T-cell (primary cell): ENCODE measurements around the gene PRMT5. TPM values are rescaled to one million over a fixed set of nuclear protein-coding genes. Genes with fewer than 3 reads are reported as not detected.

Experiments used
- ATAC-seq, 4 experiments: fragments of 200-7000 bp in 3 of 4; fragments of 150-1000 bp in 1 of 4; cut with Tn5 transposase; replicated peaks in 1 of 4; 1 replicate in 3 of 4; 2 replicates in 1 of 4; pipeline ENCODE4 v1.10.0; 2021; ENCODE audit warnings: moderate library complexity in 3 of 4, mild to moderate bottlenecking in 2 of 4, moderate number of reproducible peaks in 1 of 4
- CTCF ChIA-PET, 2 donors: fragments of 300-600 bp; sonication (Branson Sonifier 250); formaldehyde crosslinking; loops; one replicate each; lab custom pipeline; 2022; ENCODE audit warnings: antibody characterized with exemption in 2 of 2; lab: Charles Lee
- POLR2A ChIA-PET, 2 donors: fragments of 300-600 bp; sonication (Branson Sonifier 250); formaldehyde crosslinking; loops; one replicate each; lab custom pipeline; 2022; ENCODE audit warnings: antibody characterized with exemption in 2 of 2; lab: Charles Lee
- DNase-seq, 35 experiments: peaks; one replicate each; pipeline versions ENCODE4 v3.0.0 to v3.0.0-alpha.2; 2013 to 2023
- H3K27ac ChIP-seq: one replicate; pipeline ENCODE4 v1.5.1; 2013; ENCODE audit warnings: low read length
- H3K27me3 ChIP-seq, 2 experiments: replicated peaks in 1 of 2; 1 replicate in 1 of 2; 2 replicates in 1 of 2; pipeline versions ENCODE4 v1.6.1 to v1.7.0; 2013; ENCODE audit warnings: low read length in 1 of 2, mixed read lengths in 1 of 2; ENCODE audit not compliant: control insufficient read depth in 2 of 2, insufficient read depth in 2 of 2; ENCODE audit errors: extremely low read depth in 1 of 2
- H3K36me3 ChIP-seq, 2 donors: 1 replicate in 1 of 2; 2 replicates in 1 of 2; pipeline versions ENCODE4 v1.6.1 to v1.7.0; 2013; ENCODE audit warnings: low read length in 1 of 2; ENCODE audit not compliant: control insufficient read depth in 2 of 2, insufficient read depth in 1 of 2; ENCODE audit errors: extremely low read depth in 1 of 2
- H3K4me1 ChIP-seq, 2 experiments: 1 replicate in 1 of 2; 2 replicates in 1 of 2; pipeline versions ENCODE4 v1.6.1 to v1.7.0; 2013; ENCODE audit warnings: low read length in 2 of 2, mixed read lengths in 1 of 2; ENCODE audit not compliant: insufficient read depth in 2 of 2, control insufficient read depth in 1 of 2; ENCODE audit errors: extremely low read depth in 1 of 2
- H3K4me3 ChIP-seq, 2 donors: 1 replicate in 1 of 2; 2 replicates in 1 of 2; pipeline versions ENCODE4 v1.5.1 to v1.7.0; 2013; ENCODE audit warnings: mild to moderate bottlenecking in 2 of 2, low read length in 1 of 2, moderate library complexity in 1 of 2; ENCODE audit not compliant: control insufficient read depth in 1 of 2; ENCODE audit errors: extremely low read depth in 1 of 2
- H3K9me3 ChIP-seq: 2 replicates; pipeline ENCODE4 v1.7.0; 2013
- H3K27ac Mint-ChIP-seq, 2 donors: one replicate each; pipeline ENCODE4 v1.8.0; 2020 to 2021; ENCODE audit warnings: mild to moderate bottlenecking in 2 of 2, mixed read lengths in 2 of 2
- H3K27me3 Mint-ChIP-seq, 2 donors: one replicate each; pipeline ENCODE4 v1.8.0; 2021 to 2022; ENCODE audit warnings: mixed read lengths in 2 of 2
- H3K36me3 Mint-ChIP-seq: one replicate; pipeline ENCODE4 v1.8.0; 2021; ENCODE audit warnings: mixed read lengths
- H3K4me1 Mint-ChIP-seq, 3 donors: one replicate each; pipeline ENCODE4 v1.8.0; 2020 to 2022; ENCODE audit warnings: mixed read lengths in 3 of 3, mild to moderate bottlenecking in 1 of 3
- H3K4me3 Mint-ChIP-seq, 3 donors: one replicate each; pipeline ENCODE4 v1.8.0; 2020 to 2022; ENCODE audit warnings: mild to moderate bottlenecking in 3 of 3, mixed read lengths in 3 of 3, moderate library complexity in 3 of 3
- H3K9me3 Mint-ChIP-seq, 3 donors: one replicate each; pipeline ENCODE4 v1.8.0; 2020 to 2022; ENCODE audit warnings: mixed read lengths in 3 of 3
- WGBS: methylation state at CpG from one replicate; pipeline ENCODE4 v1.1.5; 2013; ENCODE audit warnings: missing lambda C conversion rate; ENCODE audit not compliant: insufficient coverage; 5-methylcytosine and 5-hydroxymethylcytosine counted together
- total RNA-seq, 35 experiments: library from RNA in 6 of 35; stranded (reverse) in 6 of 35; fragments of 120-200 nt in 1 of 35; gene quantifications; one replicate each; pipeline versions ENCODE4 v1.2.1 to v1.2.4 and lab custom pipeline; 2013 to 2026

PRMT5 gene
- total RNA-seq, 5 donors from 2014 or later (not counting 1 experiment from before 2014, with no cell fraction given): 17.7 to 45.3 (median 37.5) TPM

DNA sequence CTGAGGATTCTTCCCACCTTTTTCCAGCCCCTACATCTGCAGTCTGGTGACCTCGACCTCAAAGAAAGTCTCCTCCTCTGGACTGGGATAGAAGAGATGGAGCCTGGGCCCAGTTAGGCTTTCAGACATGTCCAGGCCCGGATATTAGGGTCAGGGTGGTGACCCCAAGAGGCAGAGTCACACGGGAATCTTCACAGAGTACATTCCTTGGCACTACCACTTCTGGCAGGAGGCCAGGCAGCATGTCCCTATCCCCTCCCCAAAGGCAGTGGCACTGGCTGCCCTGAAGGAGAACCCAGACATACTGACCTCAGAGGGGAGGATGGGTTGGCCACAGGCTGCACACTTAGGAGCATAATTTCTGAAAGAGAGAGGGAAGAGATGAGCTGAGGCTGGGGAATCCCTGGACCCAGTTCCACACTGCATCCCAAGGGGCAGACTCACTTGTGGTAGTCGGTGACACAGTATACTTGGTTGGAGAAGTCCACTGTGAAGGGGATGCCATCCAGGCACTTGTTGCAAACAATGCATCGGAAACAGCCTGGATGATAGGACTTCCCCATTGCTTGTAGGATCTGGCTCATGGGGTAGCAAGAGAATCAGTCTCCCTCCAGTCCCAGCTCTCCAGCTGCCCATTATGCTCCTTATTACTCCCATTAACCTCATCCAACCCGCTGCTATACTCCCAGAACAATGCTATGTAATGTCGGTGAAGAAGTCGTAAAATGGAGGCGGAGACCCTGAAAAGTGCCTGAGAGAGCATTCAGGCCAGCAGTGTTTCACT, 45.5 kb upstream of the PRMT5 start:
- peaks cover 0 to 4% of the 10 kb centered on the region in 2 experiments for H3K27me3 ChIP-seq
- Mint-ChIP-seq H3K9me3 (no peaks in the 10 kb centered on the region), H3K27me3 (no peaks in the 10 kb centered on the region), H3K4me3 (no peak overlapping the region), H3K27ac (no peak overlapping the region), H3K36me3 (no peaks in the 10 kb centered on the region), H3K4me1 (peaks cover 2 to 6% (median 3%) of the 10 kb centered on the region in 3 donors)
- no peaks in the 10 kb centered on the region for H3K4me1 ChIP-seq
- CTCF ChIA-PET: interaction anchor here (0.6 to 1.6 kb wide), 4 partner anchors 9 to 83 kb away, joined by 3 to 4 read pairs (median 4); partner anchors contain the start of gene CDH24 (in 1 of the 2)
- DNase-seq (no peak), ATAC-seq (no peak)
- 95% methylated on average over 6 of the region's 9 CpGs for WGBS
- POLR2A ChIA-PET: interaction anchor here in 1 of 2 donors (0.6 to 0.7 kb wide), 2 partner anchors 17 to 115 kb away, joined by 5 to 13 read pairs; no protein-coding TSS in a partner anchor
- no peak overlapping the region for H3K4me3 ChIP-seq
- no peaks in the 10 kb centered on the region for H3K9me3 ChIP-seq
- no peak overlapping the region for H3K27ac ChIP-seq
- H3K36me3 ChIP-seq: peaks cover 0 to 2% of the 10 kb centered on the region in 2 donors

DNA sequence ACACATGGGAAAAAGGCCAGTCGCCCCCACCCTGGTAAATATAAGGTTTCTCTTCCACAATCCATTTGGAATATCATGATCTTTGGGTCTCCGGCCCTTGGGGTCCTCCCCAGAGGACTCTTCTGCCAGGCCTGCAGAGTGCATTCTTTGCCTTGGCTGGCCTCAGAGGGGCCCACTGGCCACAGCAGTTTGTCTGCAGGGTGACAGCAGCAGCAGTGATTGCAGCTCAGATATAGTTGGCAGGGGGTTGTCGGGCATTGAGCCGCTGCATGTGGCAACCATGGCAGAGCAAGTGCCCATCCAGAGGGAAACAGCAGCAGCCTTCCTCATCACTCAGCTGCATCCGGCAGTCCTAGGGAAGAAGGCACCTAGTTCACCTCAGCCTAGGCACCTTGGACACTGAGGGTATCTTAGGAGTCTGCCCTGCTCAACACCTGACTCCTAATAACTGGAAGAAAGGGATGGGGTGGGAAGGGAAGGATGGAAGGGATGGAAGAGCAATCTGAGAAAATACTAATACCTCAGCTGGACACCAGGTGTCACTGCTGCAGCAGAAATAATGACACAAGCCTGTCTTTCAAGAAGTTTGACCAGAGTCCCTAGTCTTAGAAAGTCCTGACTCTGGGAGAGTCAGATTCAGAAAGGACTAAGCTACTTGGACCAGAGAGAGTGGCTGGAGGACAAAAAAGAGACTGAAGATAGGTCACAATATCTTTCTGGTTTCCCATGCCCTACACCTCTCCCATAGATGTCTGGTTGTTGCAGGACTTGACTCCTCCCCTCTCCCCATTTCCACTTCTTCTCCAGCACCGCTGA, 44.2 kb upstream of the PRMT5 start:
- Mint-ChIP-seq H3K4me3 (no peak overlapping the region), H3K27ac (no peak overlapping the region), H3K4me1 (no peaks in the 10 kb centered on the region), H3K27me3 (peaks cover 0 to 2% of the 10 kb centered on the region in 2 donors), H3K36me3 (peaks cover 3% of the 10 kb centered on the region), H3K9me3 (no peaks in the 10 kb centered on the region)
- POLR2A ChIA-PET: interaction anchor here (0.6 kb wide), 2 partner anchors 10 to 15 kb away, joined by 3 to 4 read pairs; no protein-coding TSS in a partner anchor
- H3K4me3 ChIP-seq: no peak overlapping the region
- CTCF ChIA-PET: interaction anchor here (0.5 to 3.7 kb wide), 23 partner anchors 9 to 995 kb away, joined by 3 to 23 read pairs (median 3); partner anchors contain the start of genes AJUBA (in 1 of the 2) and CDH24 (in 1 of the 2)
- no peaks in the 10 kb centered on the region for H3K4me1 ChIP-seq
- no peaks in the 10 kb centered on the region for H3K9me3 ChIP-seq
- H3K27me3 ChIP-seq: peaks cover 0 to 4% of the 10 kb centered on the region in 2 experiments
- ATAC-seq: peak; percentile 39 to 66 (median 60)
- peaks cover 0 to 2% of the 10 kb centered on the region in 2 donors for H3K36me3 ChIP-seq
- DNase-seq: peak in 11 of 35 experiments; percentile 9 to 71 (median 30)
- no peak overlapping the region for H3K27ac ChIP-seq
- 75% methylated on average over 5 of the region's 6 CpGs for WGBS

DNA sequence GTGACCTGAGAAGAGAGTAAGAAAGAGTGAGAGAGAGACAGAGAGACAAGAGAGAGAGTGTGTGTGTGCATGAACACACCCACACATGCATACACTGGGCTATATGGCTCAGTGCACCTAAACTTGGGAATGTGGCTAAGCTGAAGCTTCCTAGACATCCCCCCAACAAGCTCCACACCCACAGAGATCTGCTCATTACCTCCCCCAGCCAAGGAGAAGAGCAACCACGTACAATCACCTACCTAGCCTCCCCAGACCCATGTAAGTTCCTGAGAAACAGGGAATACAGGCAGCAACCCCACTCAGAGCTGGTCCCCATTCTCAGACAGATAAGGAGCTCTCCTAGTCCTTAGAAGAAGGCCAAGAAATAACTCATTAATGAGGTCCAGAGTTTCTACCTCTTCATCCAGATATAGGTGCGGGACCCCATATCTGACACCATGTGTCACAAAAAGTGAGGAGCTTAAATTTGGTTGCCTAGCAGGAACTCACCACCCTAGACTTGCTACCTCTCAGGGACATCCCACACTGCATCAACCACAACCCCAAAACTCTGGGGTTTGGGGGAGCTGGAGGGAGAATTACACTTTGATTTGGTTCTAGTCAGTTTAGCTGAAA, 43.2 kb upstream of the PRMT5 start:
- ChIA-PET POLR2A (interaction anchor here (0.6 kb wide), 2 partner anchors 9 to 14 kb away, joined by 3 to 4 read pairs; no protein-coding TSS in a partner anchor), CTCF (interaction anchor here (0.5 to 3.7 kb wide), 28 partner anchors 9 to 994 kb away, joined by 3 to 23 read pairs (median 3); partner anchors contain the start of genes AJUBA (in 2 of the 2), HAUS4 (in 1 of the 2) and PRMT5 (in 1 of the 2))
- ATAC-seq (no peak), DNase-seq (no peak)
- H3K36me3 Mint-ChIP-seq: peaks cover 3% of the 10 kb centered on the region
- Histone ChIP-seq H3K27me3 (peaks cover 0 to 4% of the 10 kb centered on the region in 2 experiments), H3K4me1 (no peaks in the 10 kb centered on the region), H3K9me3 (no peaks in the 10 kb centered on the region), H3K36me3 (peaks cover 0 to 2% of the 10 kb centered on the region in 2 donors), H3K4me3 (no peak overlapping the region), H3K27ac (no peak overlapping the region)
- peaks cover 0 to 2% of the 10 kb centered on the region in 2 donors for H3K27me3 Mint-ChIP-seq
- H3K27ac Mint-ChIP-seq: no peak overlapping the region
- no peaks in the 10 kb centered on the region for H3K4me1 Mint-ChIP-seq
- no peaks in the 10 kb centered on the region for H3K9me3 Mint-ChIP-seq
- WGBS: no CpG with 5 or more reads among the region's 2 CpGs
- no peak overlapping the region for H3K4me3 Mint-ChIP-seq

DNA sequence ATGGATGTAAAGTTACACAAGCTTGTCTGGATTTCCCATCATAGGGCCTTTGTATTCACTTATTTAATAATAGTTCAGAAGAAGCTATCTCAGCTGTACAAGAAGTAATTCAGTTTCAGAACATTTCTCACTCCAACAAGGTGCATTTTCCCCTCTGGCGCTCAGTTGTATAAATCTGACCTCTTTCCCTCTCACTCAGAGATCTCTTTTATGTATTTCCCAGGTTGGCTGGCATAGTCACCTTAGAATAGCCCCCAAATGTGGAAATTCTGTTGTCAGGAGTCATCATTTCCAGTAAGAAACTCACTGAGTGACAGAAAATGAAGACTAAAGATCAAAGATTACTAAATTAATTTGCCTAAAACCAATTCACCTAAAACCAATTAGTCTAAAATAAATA, 42.0 kb upstream of the PRMT5 start:
- no peaks in the 10 kb centered on the region for H3K4me1 ChIP-seq
- Mint-ChIP-seq H3K9me3 (no peaks in the 10 kb centered on the region), H3K4me3 (no peak overlapping the region), H3K36me3 (peaks cover 3% of the 10 kb centered on the region), H3K27me3 (peaks cover 0 to 2% of the 10 kb centered on the region in 2 donors), H3K27ac (no peak overlapping the region), H3K4me1 (no peaks in the 10 kb centered on the region)
- no CpG with 5 or more reads among the region's 1 CpG for WGBS
- H3K27me3 ChIP-seq: peaks cover 0 to 5% of the 10 kb centered on the region in 2 experiments
- H3K36me3 ChIP-seq: peaks cover 0 to 2% of the 10 kb centered on the region in 2 donors
- no peak overlapping the region for H3K27ac ChIP-seq
- ATAC-seq: no peak
- no peak overlapping the region for H3K4me3 ChIP-seq
- ChIA-PET POLR2A (interaction anchor here in 1 of 2 donors (0.6 to 0.7 kb wide), 2 partner anchors 15 to 87 kb away, joined by 3 to 4 read pairs; no protein-coding TSS in a partner anchor), CTCF (interaction anchor here (0.6 to 3.7 kb wide), 12 partner anchors 8 to 893 kb away, joined by 3 to 23 read pairs (median 4); partner anchors contain the start of genes AJUBA (in 1 of the 2) and CDH24 (in 1 of the 2))
- no peak for DNase-seq
- no peaks in the 10 kb centered on the region for H3K9me3 ChIP-seq

DNA sequence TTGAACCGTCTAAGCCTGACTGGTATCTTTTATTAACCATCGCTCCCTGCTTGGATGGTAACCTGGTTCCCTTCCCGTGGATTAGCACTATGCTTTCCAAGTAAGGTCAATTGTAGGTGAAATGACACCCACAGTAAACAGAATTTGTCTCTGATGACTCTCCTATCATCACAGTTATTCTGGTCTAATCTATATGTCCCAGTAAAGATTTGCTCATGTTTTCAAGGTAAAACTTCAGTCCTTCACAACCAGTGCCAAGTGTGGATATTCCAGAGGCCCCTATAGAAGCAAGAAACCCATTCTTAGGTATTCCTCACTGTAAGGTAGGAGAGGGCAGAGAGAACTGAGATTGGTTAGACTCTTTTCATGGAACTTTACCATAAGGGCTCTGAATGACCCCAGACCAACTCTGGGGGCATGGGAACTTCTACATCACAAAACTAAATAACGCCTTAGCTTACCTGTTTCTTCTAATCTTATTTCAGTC, 37.6 kb upstream of the PRMT5 start:
- 50% methylated on average over 1 of the region's 4 CpGs for WGBS
- Mint-ChIP-seq H3K27ac (no peak overlapping the region), H3K9me3 (no peaks in the 10 kb centered on the region), H3K27me3 (peaks cover 0 to 2% of the 10 kb centered on the region in 2 donors), H3K36me3 (peaks cover 3% of the 10 kb centered on the region), H3K4me3 (no peak overlapping the region), H3K4me1 (no peaks in the 10 kb centered on the region)
- POLR2A ChIA-PET: interaction anchor here in 1 of 2 donors (0.6 kb wide), 1 partner anchor 67 kb away, joined by 6 read pairs; no protein-coding TSS in a partner anchor
- CTCF ChIA-PET: no interaction called here
- ATAC-seq: no peak
- Histone ChIP-seq H3K4me1 (no peaks in the 10 kb centered on the region), H3K9me3 (no peaks in the 10 kb centered on the region), H3K4me3 (no peak overlapping the region), H3K27ac (no peak overlapping the region), H3K27me3 (peaks cover 0 to 2% of the 10 kb centered on the region in 2 experiments), H3K36me3 (no peaks in the 10 kb centered on the region)
- DNase-seq: no peak
